Measurements from ENCODE around the gene KLHL12. TPM values are rescaled to one million over a fixed set of nuclear protein-coding genes. Genes with fewer than 3 reads are reported as not detected.

Gene KLHL12
- total RNA-seq, 1 experiment from 2014 or later, result 33.8 TPM

GRCh38 chr1:202852163-202852904 is 74.7 kb downstream of the KLHL12 start:
- POLR2A ChIA-PET, result no interaction called here

More at GRCh38 chr1:202852163-202852904, 74.7 kb downstream of the KLHL12 start:
- no peak overlapping the region for H3K4me3 ChIP-seq (replicated peaks in 1 of 2; ENCODE audit: low read depth in 1 of 2, low read length in 2 of 2)
- H4K20me1 ChIP-seq (ENCODE audit: insufficient read depth), result no peaks in the 10 kb centered on the region
- H3K79me2 ChIP-seq (ENCODE audit: insufficient read depth, low read length), result no peaks in the 10 kb centered on the region
- BruUV-seq (replicated peaks), result no TSS peak
- no peaks in the 10 kb centered on the region for H3K36me3 ChIP-seq (ENCODE audit: control insufficient read depth in 1 of 2, insufficient read depth in 2 of 2, low read length in 2 of 2)
- H3K4me2 ChIP-seq (ENCODE audit: low read length), result peak overlapping the region; percentile 20; the same call in 1 of the 2 replicates
- no peak overlapping the region for H3K9ac ChIP-seq (ENCODE audit: low read length)
- no peaks in the 10 kb centered on the region for H3K27me3 ChIP-seq (ENCODE audit: insufficient read depth, low read length)
- no peaks in the 10 kb centered on the region for H3K9me2 ChIP-seq (ENCODE audit: insufficient read depth)
- peaks cover 0 to 4% of the 10 kb centered on the region in 2 experiments; a peak in 2 of 4 replicates for H3K4me1 ChIP-seq (ENCODE audit: control insufficient read depth in 1 of 2, insufficient read depth in 2 of 2, low read length in 2 of 2)
- H3K9me3 ChIP-seq (ENCODE audit: control insufficient read depth in 1 of 2, insufficient read depth in 1 of 2, low read depth in 1 of 2, low read length in 2 of 2), result no peaks in the 10 kb centered on the region
- CTCF ChIA-PET, result interaction anchor here (1.6 kb wide), 1 partner anchor 9 kb away, joined by 7 read pairs; no protein-coding TSS in a partner anchor
- RAD21 ChIA-PET (ENCODE audit: low non-redundant PET in 1 of 2, low total read pairs in 2 of 2, uncharacterized antibody in 2 of 2, unreplicated experiment in 2 of 2), result no interaction called here
- H3K27ac ChIP-seq (ENCODE audit: low read depth, low read length), result no peak overlapping the region
- ATAC-seq (peak; percentile 99), DNase-seq (ENCODE audit: low read depth, low spot score) (peak; percentile 70)
- intact Hi-C loops (cut with micrococcal nuclease), result loop anchor here (5.0 kb wide), 2 partner anchors 40 to 100 kb away; partner anchors contain the start of gene PCAT6
- no peak for TF ChIP-seq TCF7L2 (IDR thresholded peaks at IDR 0.05; ENCODE audit: borderline replicate concordance, extremely low read depth, insufficient read depth, insufficient read length)
- TF ChIP-seq CEBPB (IDR thresholded peaks at IDR 0.05; ENCODE audit: low read depth), result no peak
- TF ChIP-seq, protein P1, sequence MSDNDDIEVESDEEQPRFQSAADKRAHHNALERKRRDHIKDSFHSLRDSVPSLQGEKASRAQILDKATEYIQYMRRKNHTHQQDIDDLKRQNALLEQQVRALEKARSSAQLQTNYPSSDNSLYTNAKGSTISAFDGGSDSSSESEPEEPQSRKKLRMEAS (IDR thresholded peaks at IDR 0.05), result peak; percentile 38; the same call in 1 of the 2 replicates
- no peak for TF ChIP-seq EGR1 (IDR thresholded peaks at IDR 0.05; ENCODE audit: low read depth)
- no peak for TF ChIP-seq ELF1 (IDR thresholded peaks at IDR 0.05; ENCODE audit: borderline replicate concordance, low read depth)
- no peak for TF ChIP-seq SIN3A (IDR thresholded peaks at IDR 0.05; ENCODE audit: low read depth)
- peak; percentile 74 to 86 (median 84) for TF ChIP-seq CTCF (IDR thresholded peaks at IDR 0.05 in 2 of 3, conservative IDR thresholded peaks at IDR 0.05 in 1 of 3; ENCODE audit: borderline replicate concordance in 1 of 3, insufficient read depth in 1 of 3, low read depth in 2 of 3, low read length in 2 of 3)
- peak; percentile 83 for TF ChIP-seq RAD21 (IDR thresholded peaks at IDR 0.05; ENCODE audit: low read depth)
- TF ChIP-seq YY1 (IDR thresholded peaks at IDR 0.05; ENCODE audit: extremely low read depth, insufficient replicate concordance, low read depth, low read length), result peak; percentile 94
- TF ChIP-seq, protein P2, sequence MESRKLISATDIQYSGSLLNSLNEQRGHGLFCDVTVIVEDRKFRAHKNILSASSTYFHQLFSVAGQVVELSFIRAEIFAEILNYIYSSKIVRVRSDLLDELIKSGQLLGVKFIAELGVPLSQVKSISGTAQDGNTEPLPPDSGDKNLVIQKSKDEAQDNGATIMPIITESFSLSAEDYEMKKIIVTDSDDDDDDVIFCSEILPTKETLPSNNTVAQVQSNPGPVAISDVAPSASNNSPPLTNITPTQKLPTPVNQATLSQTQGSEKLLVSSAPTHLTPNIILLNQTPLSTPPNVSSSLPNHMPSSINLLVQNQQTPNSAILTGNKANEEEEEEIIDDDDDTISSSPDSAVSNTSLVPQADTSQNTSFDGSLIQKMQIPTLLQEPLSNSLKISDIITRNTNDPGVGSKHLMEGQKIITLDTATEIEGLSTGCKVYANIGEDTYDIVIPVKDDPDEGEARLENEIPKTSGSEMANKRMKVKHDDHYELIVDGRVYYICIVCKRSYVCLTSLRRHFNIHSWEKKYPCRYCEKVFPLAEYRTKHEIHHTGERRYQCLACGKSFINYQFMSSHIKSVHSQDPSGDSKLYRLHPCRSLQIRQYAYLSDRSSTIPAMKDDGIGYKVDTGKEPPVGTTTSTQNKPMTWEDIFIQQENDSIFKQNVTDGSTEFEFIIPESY (IDR thresholded peaks at IDR 0.05; ENCODE audit: extremely low read depth, insufficient replicate concordance, low read length), result no peak
- TF ChIP-seq POLR2A (IDR thresholded peaks at IDR 0.05; ENCODE audit: borderline replicate concordance, extremely low read depth, insufficient read depth, insufficient read length), result no peak
- TF ChIP-seq SRF (IDR thresholded peaks at IDR 0.05; ENCODE audit: low read depth), result no peak
- H2AFZ ChIP-seq (ENCODE audit: low read depth, low read length, poor library complexity, severe bottlenecking), result peak overlapping the region; percentile 96
